A549 (cell line): ENCODE measurements around the gene ADAT1. TPM values are rescaled to one million over a fixed set of nuclear protein-coding genes. Genes with fewer than 3 reads are reported as not detected.

Experiments
- ATAC-seq, 2 experiments: fragments of 200-7000 bp in 1 of 2; fragments of >200 bp in 1 of 2; cut with Nextera tagmentation in 1 of 2; cut with Tn5 transposase in 1 of 2; 3 replicates each; pipeline versions ENCODE4 v1.8.0 to v1.9.1; 2018 to 2020; ENCODE audit warnings: mild to moderate bottlenecking in 1 of 2, moderate library complexity in 1 of 2
- CTCF ChIA-PET: fragments of 300-600 bp; sonication (Branson Sonifier 250); formaldehyde crosslinking; extraction: SDS; loops from one replicate; lab custom pipeline; 2021; ENCODE audit warnings: antibody characterized with exemption, inconsistent platforms; lab: Yijun Ruan, JAX
- POLR2A ChIA-PET: fragments of 350-600 bp; formaldehyde crosslinking; extraction: SDS; loops from one replicate; lab custom pipeline; 2021; ENCODE audit warnings: antibody characterized with exemption, inconsistent platforms; lab: Yijun Ruan, JAX
- DNase-seq, 2 experiments: peaks; one replicate each; pipeline versions ENCODE4 v3.0.0 to v3.0.0-alpha.2; 2011 to 2016; ENCODE audit warnings: low read depth in 1 of 2, low spot score in 1 of 2
- FAIRE-seq: peaks from 2 replicates; lab custom pipeline; 2011; peaks lifted over from hg19 to GRCh38; lab: Jason Lieb, UNC
- H3K27ac ChIP-seq, 2 experiments: fragments of >200 bp; sonication (Bioruptor Twin); formaldehyde crosslinking; 3 replicates each; pipeline ENCODE4 v1.5.1; 2016 to 2017
- H3K4me1 ChIP-seq: fragments of >200 bp; sonication (Bioruptor Twin); formaldehyde crosslinking; 3 replicates; pipeline ENCODE4 v1.6.1; 2016
- H3K4me2 ChIP-seq: fragments of >200 bp; sonication (Bioruptor Twin); formaldehyde crosslinking; 3 replicates; pipeline ENCODE4 v1.6.1; 2016
- H3K4me3 ChIP-seq: fragments of >200 bp; sonication (Bioruptor Twin); formaldehyde crosslinking; 3 replicates; pipeline ENCODE4 v1.5.1; 2016
- H3K9me3 ChIP-seq: fragments of >200 bp; sonication (Bioruptor Twin); formaldehyde crosslinking; 3 replicates; pipeline ENCODE4 v1.6.1; 2016
- BCL3 ChIP-seq: fragments of >200 bp; sonication (Bioruptor Twin); formaldehyde crosslinking; IDR thresholded peaks from 3 replicates; pipeline ENCODE4 v1.6.1; 2016
- HMGXB4 ChIP-seq: fragments of 250-450 bp; sonication (Bioruptor Pico); IDR thresholded peaks from 2 replicates; pipeline ENCODE4 v1.5.0; 2021; ENCODE audit warnings: mild to moderate bottlenecking, moderate library complexity, borderline replicate concordance
- JUN ChIP-seq, 2 experiments: fragments of >200 bp; sonication (Bioruptor Twin); formaldehyde crosslinking; IDR thresholded peaks; 2 replicates in 1 of 2; 3 replicates in 1 of 2; pipeline ENCODE4 v1.6.1; 2016 to 2017
- KDM5A ChIP-seq: fragments of 200-600 bp; sonication (generic); IDR thresholded peaks from 2 replicates; pipeline ENCODE4 v1.6.1; 2016; ENCODE audit warnings: antibody characterized with exemption, mild to moderate bottlenecking
- PHF8 ChIP-seq: fragments of 200-600 bp; sonication (generic); IDR thresholded peaks from 2 replicates; pipeline ENCODE4 v1.6.1; 2016; ENCODE audit warnings: low read depth, mild to moderate bottlenecking, antibody characterized with exemption, moderate library complexity, borderline replicate concordance
- POLR2A ChIP-seq: IDR thresholded peaks from 2 replicates; pipeline ENCODE4 v1.6.1; 2012; ENCODE audit warnings: mild to moderate bottlenecking, low read length
- POLR2AphosphoS2 ChIP-seq: conservative IDR thresholded peaks from 2 replicates; pipeline ENCODE4 v1.6.1; 2012; ENCODE audit warnings: low read length, improper control_type of control experiment, inconsistent platforms
- RAD21 ChIP-seq, 2 experiments: fragments of >200 bp in 1 of 2; sonication (Bioruptor Twin) in 1 of 2; formaldehyde crosslinking in 1 of 2; IDR thresholded peaks in 1 of 2; conservative IDR thresholded peaks in 1 of 2; 2 replicates in 1 of 2; 3 replicates in 1 of 2; pipeline ENCODE4 v1.6.1; 2012 to 2018; ENCODE audit warnings: inconsistent platforms in 1 of 2
- REST ChIP-seq: fragments of 200-600 bp; sonication (generic); IDR thresholded peaks from 2 replicates; pipeline ENCODE4 v1.6.1; 2016; ENCODE audit warnings: antibody characterized with exemption, mild to moderate bottlenecking, moderate library complexity
- SMC3 ChIP-seq: fragments of >200 bp; sonication (Bioruptor Twin); formaldehyde crosslinking; IDR thresholded peaks from 3 replicates; pipeline ENCODE4 v1.6.1; 2018; ENCODE audit warnings: inconsistent platforms
- WGBS: methylation state at CpG from one replicate; pipeline ENCODE4 v1.1.6; 2017; ENCODE audit errors: missing lambda C conversion rate; 5-methylcytosine and 5-hydroxymethylcytosine counted together
- polyA plus RNA-seq, 4 experiments: library from polyadenylated mRNA; depleted of rRNA in 3 of 4; stranded (reverse); fragments of >200 nt; fragmentation: RNase III in 1 of 4; extraction: RNeasy Plus Mini Kit Qiagen cat#74134 plus additional on column Dnase treatment in 1 of 4; gene quantifications; 2 replicates in 3 of 4; 3 replicates in 1 of 4; pipeline ENCODE4 v1.2.3, GENCODE V29; 2011 to 2017

Gene ADAT1
- polyA plus RNA-seq, 2 of the 4 experiments (the other 2 are of a cell fraction): 45.4 to 53.5 TPM

GRCh38 chr16:75566758-75567255 lies 56.3 kb downstream of the ADAT1 start:
- Histone ChIP-seq H3K9me3 (no peaks in the 10 kb centered on the region), H3K4me3 (peak overlapping the region; percentile 76), H3K4me2 (peak overlapping the region; percentile 99), H3K4me1 (peaks cover 15% of the 10 kb centered on the region), H3K27ac (peak overlapping the region; percentile 79 to 92)
- WGBS: 8% methylated on average over 22 of the region's 32 CpGs
- TF ChIP-seq RAD21 (conservative IDR thresholded peaks at IDR 0.05 in 1 of 2, IDR thresholded peaks at IDR 0.05 in 1 of 2): no peak
- TF ChIP-seq SMC3: no peak
- TF ChIP-seq REST: peak; percentile 76
- 0 out of 3 replicates have a peak, but pooled peaks have one; percentile 3 for TF ChIP-seq BCL3
- ChIA-PET CTCF (interaction anchor here (1.0 to 1.5 kb wide), 4 partner anchors 15 to 95 kb away, joined by 3 to 8 read pairs (median 4); no protein-coding TSS in a partner anchor), POLR2A (interaction anchor here (1.4 to 2.8 kb wide), 2 partner anchors 11 to 56 kb away, joined by 4 to 15 read pairs; partner anchors contain the start of genes ADAT1 and TMEM231)
- no peak for DNase-seq
- peak; percentile 13 to 22; a peak in 3 of 6 replicates for ATAC-seq
- no peak for FAIRE-seq

GRCh38 chr16:75566040-75566757 lies 56.9 kb downstream of the ADAT1 start, which contains the start of gene GABARAPL2:
GABARAPL2 (plus strand) TSS chr16:75566379; CDS start chr16:75566487, 108 bp downstream.
- H3K9me3 ChIP-seq: no peaks in the 10 kb centered on the region
- H3K4me3 ChIP-seq: peak within 1 kb of the TSS; percentile 76
- under 1% methylated on average over 9 of the region's 69 CpGs for WGBS
- CTCF ChIA-PET: interaction anchor here (1.0 to 1.5 kb wide), 4 partner anchors 15 to 49 kb away, joined by 3 to 8 read pairs (median 4); no protein-coding TSS in a partner anchor
- peak within 1 kb of the TSS; percentile 79 to 92 for H3K27ac ChIP-seq
- peak; percentile 33; the same call in 1 of the 2 replicates for TF ChIP-seq KDM5A
- TF ChIP-seq HMGXB4 (CRISPR knock-in tag): no peak
- peak; percentile 61 for TF ChIP-seq POLR2A
- TF ChIP-seq PHF8: peak; percentile 79
- 0 out of 3 replicates have a peak, but pooled peaks have one; percentile 9 for TF ChIP-seq BCL3
- TF ChIP-seq JUN (IDR thresholded peaks at IDR 0.05): peak in 1 of 2 experiments; percentile 63; a peak in 2 of 5 replicates
- TF ChIP-seq POLR2AphosphoS2: no peak
- FAIRE-seq (no peak), DNase-seq (peak; percentile 74 to 76), ATAC-seq (peak; percentile 87 to 91)
- peak within 1 kb of the TSS; percentile 99 for H3K4me2 ChIP-seq
- POLR2A ChIA-PET: interaction anchor here (1.4 to 2.8 kb wide), 3 partner anchors 11 to 81 kb away, joined by 4 to 15 read pairs (median 4); partner anchors contain the start of genes ADAT1, KARS1, TERF2IP and TMEM231
- H3K4me1 ChIP-seq: peaks cover 15% of the 10 kb centered on the region
